IPS-11a (cell line): ENCODE data around the gene CLIC3.
A peak's percentile ranks its signal among the peaks of the same experiment; 100 is the strongest.
"Not testable (repeated sequence)": the region's sequence is repeated elsewhere in the genome, so short reads cannot be mapped to it uniquely, and the experiment has no call there.

Experiments used
- H3K4me3 ChIP-seq: one replicate; pipeline ENCODE4 v1.5.1; 2013; ENCODE audit warnings: low read depth, low read length, control low read depth

Gene CLIC3

DNA sequence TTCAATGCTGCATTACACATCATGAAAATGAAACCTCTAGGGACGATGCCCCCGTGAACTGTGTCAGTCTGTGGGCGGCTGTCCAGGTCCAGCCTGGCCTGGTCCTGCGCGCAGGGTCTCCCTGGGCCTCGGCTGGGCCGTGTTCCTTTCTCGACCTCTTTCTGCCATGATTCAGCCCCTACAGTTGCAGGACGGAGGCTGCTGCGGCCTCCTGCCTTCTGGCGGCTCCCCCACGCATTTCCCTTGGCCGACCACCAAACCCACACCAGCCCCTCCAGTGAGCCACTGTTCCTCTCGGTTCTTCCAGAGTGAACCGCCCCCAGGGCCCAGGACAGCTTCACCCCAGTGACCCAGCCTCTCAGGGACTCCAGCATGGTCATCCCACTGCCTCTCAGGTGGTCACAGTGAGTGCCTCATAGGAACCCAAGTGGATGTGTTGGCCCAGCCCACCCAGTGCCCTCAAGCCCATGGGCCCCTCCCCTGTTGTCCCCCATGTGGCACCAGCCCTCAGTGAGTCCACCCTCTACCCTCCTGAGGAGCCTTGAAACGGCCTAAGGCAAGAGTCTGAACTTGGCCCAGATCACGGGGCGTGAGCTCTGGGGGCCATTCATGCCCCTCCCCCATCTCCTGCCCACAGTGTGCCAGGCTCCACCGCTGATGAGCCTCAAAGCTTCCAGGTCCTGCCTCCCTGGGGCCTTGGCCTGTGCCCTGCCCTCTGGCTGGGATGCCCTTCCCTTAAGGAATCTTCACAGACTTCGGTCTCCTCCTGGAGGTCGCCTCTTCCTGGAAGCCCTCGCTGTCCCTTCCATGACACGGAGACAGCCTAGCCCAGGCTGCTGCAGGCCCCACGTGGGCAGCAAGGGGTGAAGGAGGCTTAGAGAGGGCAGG lies 10.0 kb upstream of the CLIC3 start:
- no peak overlapping the region for H3K4me3 ChIP-seq

DNA sequence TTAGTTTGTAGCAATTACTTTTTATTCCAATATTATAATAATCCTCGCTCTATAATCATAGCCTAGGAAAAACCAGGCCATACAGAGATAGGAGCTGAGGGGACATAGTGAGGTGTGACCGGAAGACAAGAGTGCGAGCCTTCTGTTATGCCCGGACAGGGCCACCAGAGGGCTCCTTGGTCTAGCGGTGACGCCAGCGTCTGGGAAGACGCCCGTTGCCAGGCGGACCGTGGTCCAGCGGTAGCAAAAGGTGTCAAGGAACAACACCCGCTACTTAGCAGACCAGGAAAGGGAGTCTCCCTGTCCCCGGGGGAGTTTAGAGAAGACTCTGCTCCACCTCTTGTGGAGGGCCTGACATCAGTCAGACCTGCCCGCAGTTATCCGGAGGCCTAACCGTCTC lies 7.9 kb upstream of the CLIC3 start:
- H3K4me3 ChIP-seq: not testable (repeated sequence)

- H3K4me3 ChIP-seq: no peak overlapping the region
Measured at GRCh38 chr9:137002646-137003041, 6.3 kb upstream of the CLIC3 start.

DNA sequence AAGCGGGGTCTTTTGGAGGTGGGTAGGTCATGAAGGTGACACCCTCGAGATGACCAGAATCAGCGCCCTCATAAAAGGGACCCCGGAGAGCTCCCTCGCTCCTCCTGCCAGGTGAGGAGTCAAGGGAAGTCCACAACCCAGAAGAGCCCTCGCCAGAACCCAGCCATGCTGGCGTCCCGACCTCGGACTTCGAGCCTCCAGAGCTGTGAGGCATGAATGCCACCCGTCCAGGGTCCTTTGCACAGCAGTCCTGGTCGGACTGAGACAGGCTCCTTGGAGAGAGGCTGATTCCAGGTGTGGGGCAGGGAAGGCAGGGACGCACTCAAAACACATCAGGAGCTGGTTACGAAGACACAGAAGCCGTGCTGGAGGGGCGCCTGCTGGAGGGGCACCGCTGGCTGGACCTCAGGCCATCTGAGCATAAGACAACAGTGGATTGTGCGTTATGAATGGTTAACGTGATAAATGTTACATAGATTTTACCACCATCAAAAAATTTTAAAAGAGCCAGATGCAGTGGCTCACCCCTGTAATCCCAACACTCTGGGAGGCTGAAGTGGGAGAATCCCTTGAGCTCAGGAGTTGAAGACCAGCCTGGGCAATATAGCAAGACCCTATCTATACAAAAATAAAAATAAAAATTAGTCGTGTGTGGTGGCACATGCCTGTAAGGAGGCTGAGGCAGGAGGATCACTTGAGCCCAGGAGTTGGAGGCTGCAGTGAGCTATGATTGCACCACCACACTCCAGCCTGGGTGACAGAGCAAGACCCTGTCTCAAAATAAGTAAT lies 5.7 kb upstream of the CLIC3 start:
- H3K4me3 ChIP-seq: no peak overlapping the region

DNA sequence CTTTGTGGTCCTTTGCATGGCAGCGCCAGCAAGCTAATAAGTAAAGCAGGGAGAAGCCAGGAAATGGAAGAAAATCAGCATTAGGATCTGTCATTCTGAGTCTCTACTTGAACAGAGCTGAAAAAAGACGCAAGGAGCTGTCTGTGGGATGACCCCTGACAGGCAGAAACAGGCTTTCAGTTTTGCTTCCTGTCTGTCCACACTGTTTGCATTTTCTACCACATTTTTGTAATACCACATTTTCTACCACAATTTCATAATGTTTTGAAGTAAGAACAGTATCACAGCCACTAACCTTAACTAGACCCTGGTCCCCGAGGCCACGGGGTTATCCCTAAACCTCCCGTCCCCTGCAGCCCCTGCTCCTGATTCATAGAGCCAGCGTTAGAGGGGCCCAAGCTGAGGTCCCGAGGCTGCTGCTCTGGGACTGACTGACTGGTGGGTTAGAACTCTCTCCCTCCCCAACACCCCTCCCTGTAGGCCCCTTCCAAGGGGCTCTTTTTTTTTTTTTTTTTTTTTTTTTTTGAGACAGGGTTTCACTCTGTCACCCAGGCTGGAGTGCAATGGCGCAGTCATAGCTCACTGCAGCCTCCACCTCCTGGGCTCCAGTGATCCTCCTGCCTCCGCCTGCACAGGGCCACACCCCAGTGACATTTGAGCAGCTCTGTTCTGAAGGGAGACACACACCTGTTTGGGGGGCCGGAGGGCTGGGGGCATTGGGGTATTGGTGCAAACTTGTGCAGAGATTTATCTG lies 4.0 kb upstream of the CLIC3 start:
- H3K4me3 ChIP-seq: no peak overlapping the region

- no peak overlapping the region for H3K4me3 ChIP-seq
Measured at GRCh38 chr9:136997830-136998234, 1.5 kb upstream of the CLIC3 start.

DNA sequence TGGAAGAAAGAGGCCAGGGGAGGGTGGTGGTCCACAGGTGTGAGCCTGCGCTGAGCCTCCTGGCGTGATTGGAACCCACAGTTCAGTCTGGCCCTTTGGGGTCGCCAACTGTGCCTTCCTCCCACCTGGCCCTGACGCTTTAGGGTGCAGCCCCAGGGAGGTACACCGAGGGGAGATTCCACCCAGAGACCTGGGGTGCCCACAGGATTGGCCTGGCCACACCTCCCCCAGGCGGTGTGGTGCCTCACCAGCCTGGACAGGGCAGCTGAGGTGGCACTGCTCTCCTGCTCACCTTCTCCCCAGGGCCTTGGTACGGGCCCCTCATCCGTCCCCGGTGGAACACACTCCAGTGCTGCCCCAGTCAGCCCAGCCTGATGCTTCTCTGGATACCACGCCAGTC lies 1.0 kb upstream of the CLIC3 start:
- H3K4me3 ChIP-seq: no peak overlapping the region

DNA sequence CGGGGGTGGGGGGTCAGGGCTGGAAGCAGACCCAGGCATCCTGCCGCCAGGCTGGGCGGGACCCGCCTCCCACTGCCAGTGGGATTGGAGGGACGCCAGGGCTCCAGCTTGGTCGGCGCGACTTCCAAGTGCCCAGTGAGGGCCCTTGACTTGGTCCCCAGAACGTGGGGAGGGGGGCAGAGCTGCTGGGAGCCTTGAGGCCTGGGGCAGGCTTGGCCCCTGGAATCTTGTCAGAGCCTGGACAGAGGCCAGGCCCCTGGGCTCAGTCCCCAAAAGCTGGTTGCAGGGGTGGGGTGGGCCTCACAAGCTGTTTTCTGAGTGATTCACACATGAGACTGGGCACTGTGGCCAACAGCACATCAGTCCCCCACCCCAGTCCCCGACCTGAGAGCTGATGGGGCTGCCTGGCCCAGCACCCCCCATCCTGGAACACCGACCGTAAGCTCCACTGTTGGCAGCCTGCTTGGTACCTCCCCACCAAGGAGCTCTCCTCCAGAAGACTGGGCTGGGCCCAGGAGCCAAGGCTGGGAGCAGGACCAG lies 526 bp downstream of the CLIC3 start:
- H3K4me3 ChIP-seq: no peak overlapping the region

- H3K4me3 ChIP-seq: no peak overlapping the region
Measured at GRCh38 chr9:136995362-136995761, 1.0 kb downstream of the CLIC3 start.

DNA sequence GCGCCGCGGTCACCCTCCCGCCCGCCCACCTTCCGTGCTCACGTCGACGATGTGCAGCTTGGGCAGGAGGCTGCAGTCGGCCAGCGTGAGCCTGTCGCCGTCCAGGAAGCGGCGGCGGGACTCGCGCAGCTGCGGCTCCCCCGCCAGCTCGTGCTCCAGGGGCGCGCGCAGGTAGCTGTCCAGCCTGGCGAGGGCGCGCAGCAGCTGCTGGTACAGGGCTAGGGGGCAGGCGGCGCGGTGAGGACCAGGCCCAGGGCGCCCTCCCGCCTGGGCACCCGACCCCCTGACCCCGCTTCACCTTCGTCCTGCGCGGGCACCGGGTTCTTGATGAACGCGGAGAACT lies 1.5 kb downstream of the CLIC3 start:
- H3K4me3 ChIP-seq: no peak overlapping the region

- no peak overlapping the region for H3K4me3 ChIP-seq
Measured at GRCh38 chr9:136994180-136994887, 2.0 kb downstream of the CLIC3 start.

DNA sequence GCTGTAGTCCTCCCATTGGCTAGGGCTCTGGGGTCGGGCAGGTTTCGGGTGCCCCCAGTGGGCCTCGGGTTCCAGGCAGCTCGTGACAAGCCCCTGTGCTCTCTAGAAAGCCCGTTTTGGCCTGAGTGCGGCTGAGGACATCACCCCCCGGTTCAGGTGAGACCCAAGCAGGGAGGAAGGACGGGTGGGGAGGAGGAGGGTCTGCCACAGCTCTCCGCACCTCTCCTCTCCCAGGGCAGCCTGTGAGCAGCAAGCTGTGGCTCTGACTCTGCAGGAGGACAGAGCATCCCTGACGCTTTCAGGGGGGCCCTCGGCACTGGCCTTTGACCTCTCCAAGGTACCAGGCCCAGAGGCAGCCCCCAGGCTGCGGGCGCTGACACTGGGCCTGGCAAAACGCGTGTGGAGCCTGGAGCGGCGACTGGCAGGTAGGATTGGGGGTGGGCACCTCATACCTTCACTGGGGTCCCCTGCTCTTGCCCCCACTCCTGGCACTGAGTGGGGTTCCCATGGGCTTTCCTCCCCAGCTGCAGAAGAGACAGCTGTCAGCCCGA lies 3.5 kb downstream of the CLIC3 start:
- peak overlapping the region; percentile 69 for H3K4me3 ChIP-seq

DNA sequence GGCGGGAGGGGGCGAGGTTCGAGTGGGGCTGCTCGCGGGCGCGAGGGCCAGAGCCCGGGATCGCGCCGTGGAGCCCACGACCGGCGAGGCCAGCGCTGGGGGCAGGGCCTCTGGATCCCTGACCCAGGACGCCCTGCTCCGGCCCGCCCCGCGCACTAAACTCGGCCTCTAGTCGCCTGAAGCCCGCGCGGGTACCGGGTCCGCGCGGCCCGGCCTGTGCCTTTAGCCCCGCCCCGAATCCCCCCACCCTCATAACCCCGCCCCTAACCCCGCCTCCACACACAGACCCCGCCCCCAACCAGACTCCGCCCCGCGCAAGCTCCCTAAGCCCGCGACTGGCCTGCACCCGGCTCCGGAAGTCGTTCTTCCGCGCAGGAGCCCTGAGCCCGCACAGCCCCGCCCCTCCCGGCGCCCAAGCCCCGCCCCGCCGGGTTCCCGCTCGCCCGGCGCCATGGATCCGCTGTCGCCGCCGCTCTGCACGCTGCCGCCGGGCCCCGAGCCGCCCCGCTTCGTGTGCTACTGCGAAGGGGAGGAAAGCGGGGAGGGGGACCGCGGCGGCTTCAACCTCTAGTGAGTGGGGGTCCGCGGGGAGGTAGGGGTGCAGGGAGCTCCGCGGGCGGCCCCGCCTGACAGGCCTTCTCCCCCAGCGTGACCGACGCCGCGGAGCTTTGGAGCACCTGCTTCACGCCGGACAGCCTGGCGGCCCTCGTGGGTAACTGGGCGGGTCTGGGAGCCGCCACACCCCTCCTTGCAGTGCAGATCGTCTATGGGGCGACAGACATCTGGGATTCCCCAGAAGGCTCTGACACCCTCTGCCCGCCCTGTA lies 4.2 kb downstream of the CLIC3 start, which contains the start of gene PAXX:
Gene PAXX (plus strand): TSS at position 430 of the 826 bp plus-strand sequence. CDS start 22 bp downstream, at position 452.
- peak within 1 kb of the TSS; percentile 69 for H3K4me3 ChIP-seq

- H3K4me3 ChIP-seq: no peak overlapping the region
Measured at GRCh38 chr9:136990242-136990911, 6.0 kb downstream of the CLIC3 start.

GRCh38 chr9:136988872-136989271 lies 7.5 kb downstream of the CLIC3 start:
- no peak overlapping the region for H3K4me3 ChIP-seq

DNA sequence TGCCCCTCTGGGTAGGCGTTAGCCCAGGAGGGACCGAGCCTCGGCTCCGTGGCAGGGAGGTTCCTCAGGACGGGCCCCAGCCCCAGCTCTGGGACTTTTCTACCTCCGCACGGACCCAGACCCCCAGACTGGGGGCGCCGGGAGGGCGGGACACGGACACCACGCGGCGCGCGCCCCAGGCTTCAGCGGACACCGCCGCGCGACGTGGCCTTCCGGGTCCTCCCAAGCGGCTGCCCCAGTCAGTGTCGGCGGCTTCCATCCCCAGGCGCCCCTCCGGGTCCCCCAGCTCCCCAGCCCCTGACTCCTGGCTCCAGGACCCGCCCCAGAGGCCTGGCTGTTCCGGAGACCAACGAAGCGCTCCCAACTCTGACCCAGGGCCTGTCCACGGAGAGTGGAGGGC lies 10.5 kb downstream of the CLIC3 start:
- H3K4me3 ChIP-seq: no peak overlapping the region

DNA sequence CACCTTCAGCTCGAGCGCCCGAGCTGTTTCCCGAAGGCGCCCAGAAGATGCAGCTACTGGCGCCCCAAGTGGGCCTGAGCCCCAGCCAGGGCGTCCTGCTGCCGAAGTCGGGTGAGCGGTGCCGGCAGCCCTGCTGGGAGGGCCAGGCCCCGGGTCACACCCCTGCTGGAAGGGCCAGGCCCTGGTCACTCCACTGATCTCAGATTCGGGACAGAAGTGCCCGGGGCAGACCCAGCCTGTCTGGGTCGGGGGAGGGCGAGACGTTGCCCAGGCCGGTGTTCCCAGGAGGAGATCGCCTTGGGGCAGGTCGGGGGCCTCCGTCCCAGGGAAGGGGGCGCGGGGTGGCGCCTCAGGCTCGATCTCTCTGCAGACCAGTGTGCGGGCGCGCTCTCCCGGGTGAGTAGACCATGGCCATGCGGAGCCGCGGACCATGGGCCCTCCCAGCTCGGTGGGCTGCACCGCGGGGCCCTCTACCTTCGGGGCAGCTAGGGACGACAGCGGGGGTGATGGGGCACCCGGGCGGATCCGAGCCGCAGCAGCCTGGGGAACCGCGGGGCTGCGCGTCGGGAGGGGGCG lies 11.3 kb downstream of the CLIC3 start:
- peak overlapping the region; percentile 24 for H3K4me3 ChIP-seq

GRCh38 chr9:136984464-136985026 lies 11.8 kb downstream of the CLIC3 start:
- no peak overlapping the region for H3K4me3 ChIP-seq
